Fibroblast of pulmonary artery (primary cell): ENCODE results near the gene ZFX.
A peak's percentile ranks its signal among the peaks of the same experiment; 100 is the strongest.

Experiments
- DNase-seq: peaks from one replicate; pipeline ENCODE4 v3.0.0-alpha.2; 2010; ENCODE audit warnings: low read depth
- H3K4me3 ChIP-seq: replicated peaks from 2 replicates; pipeline ENCODE4 v1.5.1; 2011; ENCODE audit warnings: low read depth, mild to moderate bottlenecking, control low read depth, low read length, moderate library complexity
- TF ChIP-seq, protein P1 (sequence below): IDR thresholded peaks from 2 replicates; pipeline ENCODE4 v1.5.1; 2011; ENCODE audit warnings: mild to moderate bottlenecking, control low read depth, low read length, inconsistent platforms; ENCODE audit errors: missing control alignments

Gene ZFX

DNA sequence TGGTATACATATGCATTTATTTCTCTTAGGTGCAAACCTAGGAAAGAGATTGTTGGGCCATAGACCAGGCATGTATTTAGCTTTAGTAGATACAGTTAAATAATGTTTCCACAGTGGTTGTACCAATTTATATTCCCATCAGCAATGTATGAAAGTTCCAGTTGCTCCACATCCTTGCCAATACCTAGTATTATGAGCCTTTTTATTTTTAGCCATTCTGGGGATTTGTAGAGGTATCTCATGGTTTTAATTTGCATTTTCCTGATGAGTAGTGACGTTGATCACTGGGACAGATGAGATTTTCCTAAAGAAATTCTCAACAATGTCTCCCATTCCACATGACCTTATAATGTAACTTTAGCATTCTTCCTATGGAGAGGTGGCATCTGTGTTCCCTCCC lies 107.5 kb downstream of the ZFX start:
- H3K4me3 ChIP-seq: no peak overlapping the region
- DNase-seq: no peak
- TF ChIP-seq, protein P1, sequence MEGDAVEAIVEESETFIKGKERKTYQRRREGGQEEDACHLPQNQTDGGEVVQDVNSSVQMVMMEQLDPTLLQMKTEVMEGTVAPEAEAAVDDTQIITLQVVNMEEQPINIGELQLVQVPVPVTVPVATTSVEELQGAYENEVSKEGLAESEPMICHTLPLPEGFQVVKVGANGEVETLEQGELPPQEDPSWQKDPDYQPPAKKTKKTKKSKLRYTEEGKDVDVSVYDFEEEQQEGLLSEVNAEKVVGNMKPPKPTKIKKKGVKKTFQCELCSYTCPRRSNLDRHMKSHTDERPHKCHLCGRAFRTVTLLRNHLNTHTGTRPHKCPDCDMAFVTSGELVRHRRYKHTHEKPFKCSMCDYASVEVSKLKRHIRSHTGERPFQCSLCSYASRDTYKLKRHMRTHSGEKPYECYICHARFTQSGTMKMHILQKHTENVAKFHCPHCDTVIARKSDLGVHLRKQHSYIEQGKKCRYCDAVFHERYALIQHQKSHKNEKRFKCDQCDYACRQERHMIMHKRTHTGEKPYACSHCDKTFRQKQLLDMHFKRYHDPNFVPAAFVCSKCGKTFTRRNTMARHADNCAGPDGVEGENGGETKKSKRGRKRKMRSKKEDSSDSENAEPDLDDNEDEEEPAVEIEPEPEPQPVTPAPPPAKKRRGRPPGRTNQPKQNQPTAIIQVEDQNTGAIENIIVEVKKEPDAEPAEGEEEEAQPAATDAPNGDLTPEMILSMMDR: no peak

DNA sequence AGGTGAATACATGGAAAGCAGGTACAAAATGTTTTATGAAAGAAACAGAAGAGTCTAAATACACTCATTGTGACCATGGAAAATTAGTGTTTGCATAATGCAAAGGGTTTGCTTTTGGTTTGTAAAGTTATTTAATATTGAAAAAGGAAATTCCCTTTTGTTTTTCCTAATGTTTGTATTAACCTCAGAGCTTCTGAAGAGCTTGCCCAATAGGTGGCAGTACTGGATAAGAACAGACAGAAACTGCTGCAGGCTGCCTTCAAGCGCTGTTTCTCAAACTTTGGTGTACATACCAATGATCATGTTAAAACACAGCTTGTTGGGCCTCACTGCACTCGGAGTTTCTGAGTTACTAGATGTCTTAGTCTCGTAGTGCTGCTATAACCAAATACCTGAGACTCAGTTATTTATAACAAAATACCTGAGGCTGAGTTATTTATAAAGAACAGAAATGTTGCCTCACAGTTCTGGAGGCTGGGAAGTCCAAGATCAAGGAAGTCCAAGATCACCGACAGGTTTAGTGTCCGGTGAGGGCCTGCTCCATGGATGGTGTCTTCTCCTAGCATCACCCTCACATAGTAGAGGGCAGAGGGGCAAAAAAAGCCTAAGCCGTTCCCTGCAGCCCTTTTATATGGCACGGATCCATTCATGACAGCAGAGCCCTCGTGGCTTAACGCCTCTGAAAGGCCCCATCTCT lies 110.2 kb downstream of the ZFX start:
- TF ChIP-seq, protein P1: peak; percentile 60
- H3K4me3 ChIP-seq: no peak overlapping the region
- DNase-seq: peak; percentile 81

DNA sequence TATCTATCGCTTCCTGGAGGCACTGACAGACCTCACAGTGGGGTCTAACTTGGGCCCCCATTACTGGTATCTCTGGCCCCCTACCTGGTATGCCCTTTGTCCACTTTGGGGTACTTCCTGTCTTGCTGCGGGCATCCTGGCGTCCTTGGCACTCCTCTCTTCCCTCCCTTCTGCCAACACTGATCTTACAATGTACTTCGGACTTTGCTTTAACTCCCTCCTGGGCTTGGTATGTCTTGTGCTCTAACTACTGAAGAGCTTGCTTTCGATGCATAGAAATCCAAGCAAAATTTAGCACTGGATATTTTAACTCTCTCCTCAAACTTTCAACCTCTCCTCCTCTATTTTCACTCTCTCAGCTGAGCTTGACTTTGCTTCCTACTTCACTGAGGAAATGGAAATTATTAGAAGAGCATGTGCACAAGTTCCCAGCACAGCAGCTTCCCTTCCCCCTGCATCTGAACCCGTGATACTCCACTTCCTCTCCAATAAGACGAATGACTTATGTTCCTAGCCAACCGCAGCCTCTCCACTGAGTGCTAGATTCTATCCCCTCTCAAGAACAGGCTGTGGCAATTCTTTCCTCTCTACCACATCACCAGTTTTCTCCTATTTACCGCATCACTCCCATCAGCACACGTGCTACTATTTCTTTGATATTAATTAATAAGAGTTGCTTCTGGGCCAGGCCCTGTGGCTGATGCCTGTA lies 111.5 kb downstream of the ZFX start:
- no peak overlapping the region for H3K4me3 ChIP-seq
- TF ChIP-seq, protein P1: no peak
- DNase-seq: peak; percentile 62

DNA sequence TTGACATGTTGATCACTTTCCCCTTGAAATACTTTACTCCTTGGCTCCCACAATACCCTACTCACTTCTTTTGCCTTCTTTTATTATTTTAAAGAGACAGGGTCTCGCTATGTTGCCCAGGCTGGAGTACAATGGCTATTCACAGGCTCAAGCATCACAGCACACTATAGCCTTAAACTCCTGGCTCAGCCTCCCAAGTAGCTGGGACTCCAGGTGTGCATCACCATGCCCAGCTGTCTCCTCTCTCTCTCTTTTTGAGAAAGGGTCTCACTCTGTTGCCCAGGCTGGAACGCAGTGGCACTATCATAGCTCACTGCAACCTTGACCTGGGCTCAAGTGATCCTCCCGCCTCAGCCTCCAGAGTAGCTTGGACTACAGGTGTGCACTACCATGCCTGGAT lies 112.8 kb downstream of the ZFX start:
- DNase-seq: no peak
- no peak overlapping the region for H3K4me3 ChIP-seq
- TF ChIP-seq, protein P1: no peak

DNA sequence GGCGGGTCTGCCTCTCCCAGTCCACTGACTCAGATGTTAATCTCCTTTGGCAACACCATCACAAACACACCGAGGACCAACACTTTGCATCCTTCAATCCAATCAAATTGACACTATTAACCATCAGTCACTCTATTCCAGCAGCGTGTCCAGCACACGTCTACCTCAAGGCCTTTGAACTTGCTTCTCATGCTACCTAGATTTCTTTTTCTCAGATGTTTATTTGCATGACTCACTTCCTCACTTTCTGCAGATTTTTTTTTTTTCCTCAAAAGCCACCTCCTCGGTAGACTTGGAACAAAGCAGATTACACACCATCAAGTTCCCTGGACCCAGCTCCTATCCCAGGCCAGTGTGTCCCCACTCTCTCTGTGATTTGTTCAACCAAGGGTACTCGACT lies 114.9 kb downstream of the ZFX start:
- TF ChIP-seq, protein P1: no peak
- no peak overlapping the region for H3K4me3 ChIP-seq
- DNase-seq: no peak
